Measurements from ENCODE around the gene MAST4.

Gene MAST4

GRCh38 chr5:67003685-67003934 is 407.4 kb downstream of the MAST4 start:
- DNase-seq: no peak

DNA sequence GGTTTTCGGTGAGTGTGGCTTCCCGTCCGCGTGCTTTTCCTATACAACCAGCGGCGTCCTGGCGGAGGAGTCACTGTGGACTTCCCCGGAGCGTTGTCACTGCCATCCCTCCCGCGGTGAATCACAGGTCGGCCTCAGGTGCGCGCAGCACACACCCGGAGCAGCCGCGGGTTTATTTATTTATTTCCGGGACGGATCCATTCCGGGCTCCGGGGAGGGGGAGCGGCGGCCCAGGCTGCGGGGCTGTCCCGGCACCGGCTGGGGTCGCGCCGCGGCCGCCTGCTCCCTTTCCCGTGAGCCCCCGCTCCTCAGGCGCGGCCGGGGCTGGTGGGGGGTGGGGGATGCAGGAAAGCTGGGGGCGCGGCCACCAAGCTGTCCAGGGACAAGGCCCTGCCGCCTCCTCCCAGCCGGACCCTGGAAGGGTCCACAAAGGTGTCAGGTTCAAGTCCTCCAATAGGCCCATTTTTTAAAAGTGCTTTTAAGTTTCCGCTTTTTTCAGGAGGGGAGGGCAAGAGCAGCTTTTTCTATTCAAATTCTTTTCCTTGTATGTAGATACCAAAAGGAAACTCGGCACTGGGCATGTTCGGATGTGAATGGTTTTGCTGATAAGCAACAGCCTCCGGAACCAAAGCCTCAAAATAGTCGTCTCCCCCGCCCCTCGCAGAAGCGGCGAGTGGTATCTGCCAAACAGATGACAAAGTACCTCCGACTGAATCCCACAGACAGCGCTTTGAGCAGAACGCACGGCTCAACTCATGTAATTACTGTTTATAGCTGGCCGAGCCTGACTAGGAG is 407.9 kb downstream of the MAST4 start:
- DNase-seq: peak; percentile 35

GRCh38 chr5:67004730-67005350 is 408.6 kb downstream of the MAST4 start:
- no peak for DNase-seq

GRCh38 chr5:67005737-67006499 is 409.7 kb downstream of the MAST4 start:
- no peak for DNase-seq

- no peak for DNase-seq
These were observed 410.3 kb downstream of the MAST4 start for GRCh38 chr5:67006500-67006848.

GRCh38 chr5:67009028-67009427 is 412.8 kb downstream of the MAST4 start:
- no peak for DNase-seq

GRCh38 chr5:67010684-67011409 is 414.7 kb downstream of the MAST4 start:
- no peak for DNase-seq

DNA sequence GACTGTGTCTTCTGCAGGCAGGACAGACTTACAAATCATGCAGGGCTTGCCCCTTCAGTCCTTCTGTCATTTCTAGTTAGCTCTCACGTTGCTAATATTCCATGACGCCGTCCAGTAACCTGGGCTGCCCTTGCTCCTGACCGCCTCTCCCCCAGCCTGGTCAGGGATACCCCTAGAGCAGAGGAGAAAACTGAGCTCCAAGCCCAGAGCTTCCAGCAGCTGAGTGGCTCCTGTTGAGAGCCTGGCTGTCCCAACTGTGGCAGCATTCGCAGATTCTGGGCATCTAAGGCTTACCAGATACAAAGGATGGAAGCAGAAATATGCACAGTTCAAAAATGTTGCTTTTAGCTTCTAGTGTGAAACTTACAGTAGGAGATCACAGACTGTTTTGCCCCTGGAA is 415.2 kb downstream of the MAST4 start:
- DNase-seq: no peak

- no peak for DNase-seq
These were observed 416.0 kb downstream of the MAST4 start for GRCh38 chr5:67012171-67012570.

DNA sequence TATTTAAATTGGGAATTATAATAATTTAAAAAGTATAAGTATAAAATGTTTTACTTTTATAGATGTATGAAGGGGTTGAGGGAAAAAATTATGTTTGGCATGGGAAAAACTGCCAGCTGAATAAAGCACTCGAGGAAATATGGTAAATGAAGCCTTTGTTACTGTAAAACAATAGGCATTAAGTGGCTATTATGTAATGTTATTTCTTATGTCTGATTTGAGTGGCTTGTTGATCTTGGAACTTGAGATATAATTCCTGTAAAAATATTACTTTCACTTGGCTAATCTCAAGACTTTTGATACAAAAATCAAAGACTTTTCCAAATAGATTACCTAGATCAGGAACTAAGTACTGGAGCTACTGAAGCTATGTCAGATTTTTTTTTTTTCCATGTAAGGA is 417.5 kb downstream of the MAST4 start:
- no peak for DNase-seq

GRCh38 chr5:67014191-67014590 is 418.0 kb downstream of the MAST4 start:
- DNase-seq: no peak

- DNase-seq: no peak
These were observed 418.8 kb downstream of the MAST4 start for GRCh38 chr5:67014957-67015400.

DNA sequence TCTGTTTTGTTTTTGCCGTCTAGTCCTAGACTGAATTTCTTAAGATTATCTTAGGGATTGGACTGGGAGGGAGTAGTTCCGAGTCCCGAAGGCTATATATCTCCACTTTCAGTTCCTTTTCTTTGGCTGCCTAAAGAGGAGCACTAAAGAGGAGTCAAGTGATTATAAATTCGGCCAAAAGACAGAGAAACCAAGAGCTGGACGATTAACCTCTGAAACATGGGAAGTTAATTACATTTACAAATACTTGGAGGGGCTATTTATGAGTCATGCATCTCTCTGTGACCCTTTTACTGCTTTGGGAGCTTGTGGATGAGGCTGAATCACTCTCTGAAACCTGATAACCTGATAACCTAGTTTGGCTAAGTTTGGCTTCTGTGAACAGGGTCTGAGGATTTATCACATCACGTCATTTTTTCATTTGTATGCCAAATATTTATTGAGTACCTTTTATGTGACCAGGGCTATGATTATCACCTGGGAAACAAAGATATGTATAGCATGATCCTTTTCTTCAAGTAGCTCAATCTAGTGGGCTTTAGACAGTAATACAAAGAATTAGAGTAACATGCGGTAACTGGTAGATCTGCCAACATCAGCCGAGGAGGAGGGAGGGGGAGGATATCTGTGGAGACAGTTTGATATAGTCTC is 419.5 kb downstream of the MAST4 start:
- no peak for DNase-seq

DNA sequence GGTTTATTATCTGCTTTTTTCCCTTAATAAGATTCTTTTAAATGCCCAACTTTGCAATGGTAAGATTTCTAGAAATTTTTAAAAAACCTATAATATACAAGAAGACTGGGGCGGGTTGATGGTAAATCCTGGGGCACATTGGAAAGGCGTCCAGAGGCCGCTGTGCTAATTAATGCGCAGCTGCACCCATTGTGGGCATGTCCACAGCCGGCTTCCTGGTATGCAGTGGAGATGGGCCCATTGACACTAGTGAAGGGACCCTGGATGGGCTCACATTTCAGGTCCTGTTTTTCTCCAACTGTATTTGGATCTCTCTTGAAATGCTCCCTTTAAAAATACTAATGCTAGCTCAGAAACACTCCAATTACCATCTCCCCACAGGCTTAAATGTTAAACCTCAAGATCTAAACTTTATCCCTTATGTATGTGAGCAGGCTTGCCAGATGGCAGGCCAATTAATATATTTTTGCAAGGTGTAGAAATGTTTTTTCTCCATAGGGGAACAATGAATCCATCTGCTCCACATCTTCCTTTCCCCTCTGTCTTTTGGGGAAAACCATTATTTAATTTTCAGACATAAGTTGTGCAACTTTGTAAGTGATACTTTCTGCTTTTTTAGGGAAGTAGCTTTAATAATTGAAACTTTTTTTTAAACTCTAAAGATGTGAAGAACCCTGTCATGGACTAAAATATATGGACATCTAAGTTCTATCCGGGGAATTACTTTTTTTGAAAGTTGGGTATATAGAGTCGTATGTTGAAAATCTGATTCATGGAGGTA is 423.1 kb downstream of the MAST4 start:
- DNase-seq: no peak

GRCh38 chr5:67020096-67020615 is 424.0 kb downstream of the MAST4 start:
- DNase-seq: no peak

DNA sequence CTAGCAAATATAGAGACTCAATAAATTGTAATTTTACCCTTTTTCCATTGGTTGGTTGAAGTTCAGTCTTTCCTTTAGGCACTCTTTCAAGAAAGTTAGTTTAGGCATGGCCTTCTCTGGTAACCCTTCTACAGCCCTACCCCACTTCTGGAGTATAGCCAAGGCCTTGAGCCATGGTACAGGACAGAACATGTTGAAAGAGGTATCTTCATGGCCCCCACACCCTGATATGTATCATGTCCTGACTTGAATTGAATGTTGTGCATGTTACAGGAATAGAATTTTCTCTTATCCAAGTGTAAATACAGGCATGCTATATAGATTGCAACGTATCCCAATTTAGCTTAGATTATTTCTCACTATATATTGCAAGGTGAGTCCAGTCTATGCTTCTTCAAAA is 424.8 kb downstream of the MAST4 start:
- DNase-seq: no peak

- DNase-seq: no peak
These were observed 425.3 kb downstream of the MAST4 start for GRCh38 chr5:67021521-67021920.

DNA sequence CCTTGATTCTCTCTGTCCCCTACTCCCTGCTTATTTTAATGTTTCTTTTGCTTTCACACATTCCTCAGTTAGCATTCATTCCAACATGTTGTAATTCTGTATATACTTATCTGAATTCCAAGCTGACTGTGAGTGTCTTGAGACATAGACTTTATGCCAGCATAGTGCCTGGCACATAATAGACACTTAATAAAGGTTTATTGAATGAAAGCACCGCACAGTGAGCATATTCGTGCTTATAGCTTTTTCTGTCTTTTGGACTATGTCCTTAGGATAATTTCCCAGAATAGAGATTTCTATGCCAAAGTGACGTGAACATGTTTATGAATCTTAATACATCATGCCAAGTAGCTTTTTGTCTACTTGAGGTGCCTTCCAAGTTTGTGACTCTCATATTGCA is 425.8 kb downstream of the MAST4 start:
- DNase-seq: no peak

DNA sequence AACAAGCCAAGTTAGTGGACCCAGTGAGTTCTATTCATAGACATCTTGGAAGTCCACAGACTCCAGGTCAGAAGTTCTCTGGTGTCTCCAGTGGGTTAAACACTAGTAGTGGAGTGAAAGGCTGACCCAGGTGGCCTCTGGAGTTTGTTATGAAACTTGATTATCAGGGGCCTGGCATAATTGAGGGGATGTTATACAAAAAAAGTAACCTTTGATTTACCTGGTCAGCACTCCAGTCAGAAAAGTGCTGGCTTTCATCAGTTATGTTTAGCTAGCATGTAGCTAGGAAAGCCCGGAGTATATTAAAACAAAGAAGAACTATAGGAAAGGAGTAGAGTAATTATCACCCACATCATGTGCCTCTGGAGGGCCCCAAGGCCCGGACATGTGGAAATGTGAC is 429.3 kb downstream of the MAST4 start:
- no peak for DNase-seq

DNA sequence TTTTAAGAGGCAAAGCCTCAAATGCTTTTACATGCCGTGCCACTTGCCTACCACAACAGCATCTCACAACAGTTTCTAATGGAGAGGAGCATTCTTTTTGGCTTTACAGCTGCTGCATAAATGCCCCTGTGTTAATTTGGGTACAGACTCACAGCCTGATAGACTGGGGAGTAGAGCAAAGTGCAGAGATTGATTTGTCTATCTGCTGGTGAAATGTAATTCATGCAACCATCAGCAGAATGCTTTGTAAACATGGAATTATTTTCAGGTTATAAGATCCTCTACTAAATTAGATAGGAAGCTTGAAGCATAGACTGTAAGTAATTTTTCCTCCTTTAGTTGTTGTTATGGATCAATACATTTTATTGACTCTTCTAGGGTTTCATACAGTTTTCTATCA is 430.1 kb downstream of the MAST4 start:
- DNase-seq: no peak

DNA sequence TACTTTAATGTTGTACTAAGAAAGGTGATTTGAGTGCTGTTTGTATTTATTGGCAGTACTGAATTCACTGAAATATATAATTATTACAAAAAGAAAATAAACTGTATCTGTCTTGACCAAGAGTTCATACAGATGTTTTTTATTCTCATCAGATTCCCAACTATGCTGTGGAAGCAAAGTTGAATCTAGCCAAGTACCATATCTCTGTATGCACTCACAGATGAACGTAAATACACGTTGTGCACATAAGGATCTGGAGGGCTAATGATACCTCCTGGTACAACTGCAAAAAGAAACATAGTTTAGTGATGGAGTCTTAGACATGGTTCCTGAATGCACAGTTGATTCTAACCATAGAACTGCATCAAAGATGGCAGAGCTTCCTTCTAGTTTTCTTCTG is 431.0 kb downstream of the MAST4 start:
- DNase-seq: no peak

GRCh38 chr5:67028371-67028770 is 432.2 kb downstream of the MAST4 start:
- no peak for DNase-seq
